ENCODE results near the gene PRR9. TPM values are rescaled to one million over a fixed set of nuclear protein-coding genes. Genes with fewer than 3 reads are reported as not detected.

PRR9 gene
- total RNA-seq, 2 donors from 2014 or later, result not detected

DNA sequence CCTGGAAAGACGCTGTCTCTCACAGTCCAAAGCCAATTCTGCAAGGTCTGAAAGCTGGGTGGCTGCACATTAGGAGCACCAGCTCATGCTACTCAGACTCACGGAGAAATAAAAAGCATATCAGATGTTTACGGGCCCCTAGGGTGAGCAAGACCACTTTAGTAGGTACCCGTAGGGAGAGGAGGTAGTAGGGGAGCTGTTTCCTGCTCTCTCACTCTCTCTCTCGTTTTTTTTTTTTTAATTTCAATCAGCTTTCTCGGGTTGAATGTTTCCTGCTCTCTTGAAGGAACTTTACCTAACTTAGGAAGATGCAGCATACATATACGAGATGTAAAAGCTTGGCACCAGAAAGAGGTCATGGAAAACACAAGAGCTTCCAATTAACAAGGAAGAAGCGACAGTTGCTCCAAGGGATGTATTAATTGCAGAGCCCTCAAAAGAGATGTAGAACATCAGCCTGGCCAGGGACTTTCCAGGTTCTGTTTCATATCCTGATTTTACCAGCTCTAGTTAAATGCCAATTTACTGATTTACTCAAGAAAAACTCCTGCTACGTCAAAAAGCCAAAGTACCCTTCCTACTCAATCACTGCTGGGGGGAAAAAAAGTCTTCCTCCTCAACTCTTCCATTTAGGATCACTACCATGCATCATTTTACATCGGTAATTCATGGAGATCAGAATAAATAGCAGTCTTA lies 45.2 kb downstream of the PRR9 start:
- Histone ChIP-seq H3K27ac (no peak overlapping the region), H3K9me3 (no peaks in the 10 kb centered on the region), H3K4me1 (ENCODE audit: control insufficient read depth in 1 of 2, low read depth in 2 of 2) (peaks cover 0 to 11% of the 10 kb centered on the region in 2 donors), H3K27me3 (replicated peaks; ENCODE audit: insufficient read depth) (peaks cover 15% of the 10 kb centered on the region), H3K36me3 (no peaks in the 10 kb centered on the region), H3K4me3 (no peak overlapping the region)
- TF ChIP-seq, protein P1, sequence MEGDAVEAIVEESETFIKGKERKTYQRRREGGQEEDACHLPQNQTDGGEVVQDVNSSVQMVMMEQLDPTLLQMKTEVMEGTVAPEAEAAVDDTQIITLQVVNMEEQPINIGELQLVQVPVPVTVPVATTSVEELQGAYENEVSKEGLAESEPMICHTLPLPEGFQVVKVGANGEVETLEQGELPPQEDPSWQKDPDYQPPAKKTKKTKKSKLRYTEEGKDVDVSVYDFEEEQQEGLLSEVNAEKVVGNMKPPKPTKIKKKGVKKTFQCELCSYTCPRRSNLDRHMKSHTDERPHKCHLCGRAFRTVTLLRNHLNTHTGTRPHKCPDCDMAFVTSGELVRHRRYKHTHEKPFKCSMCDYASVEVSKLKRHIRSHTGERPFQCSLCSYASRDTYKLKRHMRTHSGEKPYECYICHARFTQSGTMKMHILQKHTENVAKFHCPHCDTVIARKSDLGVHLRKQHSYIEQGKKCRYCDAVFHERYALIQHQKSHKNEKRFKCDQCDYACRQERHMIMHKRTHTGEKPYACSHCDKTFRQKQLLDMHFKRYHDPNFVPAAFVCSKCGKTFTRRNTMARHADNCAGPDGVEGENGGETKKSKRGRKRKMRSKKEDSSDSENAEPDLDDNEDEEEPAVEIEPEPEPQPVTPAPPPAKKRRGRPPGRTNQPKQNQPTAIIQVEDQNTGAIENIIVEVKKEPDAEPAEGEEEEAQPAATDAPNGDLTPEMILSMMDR (IDR thresholded peaks at IDR 0.05), result no peak
- no peak for DNase-seq (ENCODE audit: low spot score)
- ATAC-seq (ENCODE audit: insufficient number of reproducible peaks, low FRiP score, low read depth), result no peak

DNA sequence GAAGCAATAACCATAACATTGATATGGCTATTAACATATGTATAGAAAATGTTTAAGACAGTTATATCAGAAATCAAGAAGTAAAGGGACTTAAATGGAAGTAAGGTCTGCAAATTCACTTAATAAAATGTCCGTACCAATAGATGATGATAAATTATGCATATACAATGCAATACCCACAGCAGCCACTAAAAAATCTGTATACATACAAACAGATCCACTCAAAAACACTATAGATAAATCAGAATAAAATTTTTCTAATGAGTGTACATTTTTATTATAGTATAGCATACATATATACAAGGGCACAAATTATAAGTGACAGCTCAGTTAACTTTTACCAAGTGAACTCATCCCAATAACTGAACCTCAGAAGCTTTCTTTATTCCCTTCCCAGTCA lies 48.1 kb downstream of the PRR9 start:
- ATAC-seq (ENCODE audit: insufficient number of reproducible peaks, low FRiP score, low read depth) (no peak), DNase-seq (ENCODE audit: low spot score) (no peak)
- H3K27me3 ChIP-seq (replicated peaks; ENCODE audit: insufficient read depth), result peaks cover 19% of the 10 kb centered on the region
- H3K27ac ChIP-seq, result no peak overlapping the region
- TF ChIP-seq, protein P1 (IDR thresholded peaks at IDR 0.05), result no peak
- no peaks in the 10 kb centered on the region for H3K9me3 ChIP-seq
- H3K4me1 ChIP-seq (ENCODE audit: control insufficient read depth in 1 of 2, low read depth in 2 of 2), result peaks cover 0 to 11% of the 10 kb centered on the region in 2 donors
- no peaks in the 10 kb centered on the region for H3K36me3 ChIP-seq
- H3K4me3 ChIP-seq, result no peak overlapping the region

Other genes starting within 250 kb of the PRR9 start
- not detected for gene SPRR4, start 246.9 kb upstream of the PRR9 start, total RNA-seq
- not detected for gene SPRR1A, start 233.5 kb upstream of the PRR9 start, total RNA-seq
- not detected for gene SPRR3, start 215.8 kb upstream of the PRR9 start, total RNA-seq
- not detected for gene SPRR1B, start 186.4 kb upstream of the PRR9 start, total RNA-seq
- gene SPRR2D, start 176.5 kb upstream of the PRR9 start, total RNA-seq, result not detected
- gene SPRR2A, start 160.1 kb upstream of the PRR9 start, total RNA-seq, result not detected
- gene SPRR2B, start 146.0 kb upstream of the PRR9 start, total RNA-seq, result not detected
- not detected for gene SPRR2E, start 123.1 kb upstream of the PRR9 start, total RNA-seq
- gene SPRR2F, start 104.1 kb upstream of the PRR9 start, total RNA-seq, result not detected
- not detected for gene SPRR2G, start 66.7 kb upstream of the PRR9 start, total RNA-seq
- not detected for gene LELP1, start 14.2 kb upstream of the PRR9 start, total RNA-seq
- gene LORICRIN, start 42.1 kb downstream of the PRR9 start, total RNA-seq, result not detected
- not detected for gene PGLYRP3, start 95.4 kb downstream of the PRR9 start, total RNA-seq
- gene PGLYRP4, start 131.3 kb downstream of the PRR9 start, total RNA-seq, result not detected
- 100 to 1,000 TPM; 138 to 478 TPM for gene S100A9, start 140.3 kb downstream of the PRR9 start, total RNA-seq
- gene S100A12, start 158.0 kb downstream of the PRR9 start, total RNA-seq, result 10 to 100 TPM in 1 of 2 donors, not detected in 1; 22.5 TPM
- gene S100A8, start 173.5 kb downstream of the PRR9 start, total RNA-seq, result 10 to 100 TPM; 31.5 to 95.4 TPM
- gene S100A7A, start 198.9 kb downstream of the PRR9 start, total RNA-seq, result not detected
- not detected for gene S100A7, start 243.1 kb downstream of the PRR9 start, total RNA-seq